HG03469 (cell line): ENCODE data around the gene PIP4K2C.
"Not testable (repeated sequence)": the region's sequence is repeated elsewhere in the genome, so short reads cannot be mapped to it uniquely, and the experiment has no call there.

Experiments used
- ATAC-seq: cut with Tn5 transposase; IDR thresholded peaks from one replicate; pipeline ENCODE4 v1.9.1; 2021; ENCODE audit warnings: mild to moderate bottlenecking, moderate library complexity, moderate number of reproducible peaks; ENCODE audit not compliant: unreplicated experiment

PIP4K2C gene

DNA sequence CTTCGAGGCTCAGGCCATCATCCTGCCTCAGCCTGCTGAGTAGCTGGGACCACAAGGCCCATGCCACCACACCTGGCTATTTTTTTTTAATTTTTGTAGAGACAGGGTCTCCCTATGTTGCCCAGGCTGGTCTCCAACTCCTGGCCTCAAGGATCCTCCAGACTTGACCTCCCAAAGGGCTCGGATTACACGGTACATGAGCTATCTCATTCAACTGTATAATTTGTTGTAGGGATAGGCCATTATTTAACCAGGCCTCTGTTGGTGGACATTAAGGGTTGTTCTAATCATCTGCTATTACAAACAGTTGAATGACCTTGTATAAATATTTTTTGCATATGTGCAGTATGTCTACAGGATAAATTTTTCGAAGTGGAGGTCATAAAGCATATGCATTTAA lies 32.1 kb upstream of the PIP4K2C start:
- ATAC-seq: no peak

DNA sequence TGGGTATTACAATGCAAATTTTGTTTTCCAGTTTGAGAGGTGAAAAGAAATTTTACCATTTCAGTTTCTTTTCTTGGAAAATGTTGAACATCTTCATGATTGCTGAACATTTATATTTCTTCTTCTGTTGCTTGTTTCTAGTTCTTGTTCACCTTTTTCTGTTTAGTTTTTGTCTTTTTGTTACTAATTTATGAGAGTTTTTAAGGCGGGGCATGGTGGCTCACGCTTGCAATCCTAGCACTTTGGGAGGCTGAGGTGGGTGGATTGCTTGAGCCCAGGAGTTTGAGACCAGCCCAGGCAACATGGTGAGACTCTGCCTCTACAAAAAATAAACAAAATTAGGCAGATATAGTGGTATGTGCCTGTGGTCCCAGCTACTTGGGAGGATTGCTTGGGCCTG lies 30.5 kb upstream of the PIP4K2C start:
- no peak for ATAC-seq

DNA sequence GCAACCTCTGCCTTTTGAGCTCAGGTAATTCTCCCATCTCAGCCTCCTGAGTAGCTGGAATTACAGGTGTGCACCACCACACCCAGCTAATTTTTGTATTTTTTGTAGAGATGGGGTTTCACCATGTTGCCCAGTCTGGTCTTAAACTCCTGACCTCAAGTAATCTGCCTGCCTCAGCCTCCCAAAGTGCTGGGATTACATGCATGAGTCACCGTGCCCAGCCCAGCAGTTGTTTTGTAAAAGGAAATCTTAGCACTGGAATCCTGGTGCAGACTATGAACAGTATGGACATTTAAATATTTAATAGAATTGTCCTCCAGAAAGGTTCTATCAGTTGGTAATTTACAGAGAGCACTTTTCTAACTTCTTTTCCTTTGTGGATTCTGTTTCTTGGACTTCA lies 29.9 kb upstream of the PIP4K2C start:
- not testable (repeated sequence) for ATAC-seq

DNA sequence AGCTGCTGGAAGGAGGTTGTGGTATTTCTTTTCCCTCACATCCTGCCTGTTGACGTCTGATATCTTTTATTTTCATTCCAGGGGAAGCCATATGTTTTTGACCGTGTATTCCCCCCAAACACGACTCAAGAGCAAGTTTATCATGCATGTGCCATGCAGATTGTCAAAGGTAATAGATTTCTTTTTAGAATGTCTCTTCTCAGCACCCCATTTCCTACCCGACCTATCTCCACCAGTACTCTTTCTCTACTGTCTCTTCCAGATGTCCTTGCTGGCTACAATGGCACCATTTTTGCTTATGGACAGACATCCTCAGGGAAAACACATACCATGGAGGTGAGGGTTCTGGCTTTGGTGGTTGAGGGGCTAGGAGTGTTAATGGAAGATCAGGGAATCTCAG lies 27.6 kb upstream of the PIP4K2C start:
- no peak for ATAC-seq

DNA sequence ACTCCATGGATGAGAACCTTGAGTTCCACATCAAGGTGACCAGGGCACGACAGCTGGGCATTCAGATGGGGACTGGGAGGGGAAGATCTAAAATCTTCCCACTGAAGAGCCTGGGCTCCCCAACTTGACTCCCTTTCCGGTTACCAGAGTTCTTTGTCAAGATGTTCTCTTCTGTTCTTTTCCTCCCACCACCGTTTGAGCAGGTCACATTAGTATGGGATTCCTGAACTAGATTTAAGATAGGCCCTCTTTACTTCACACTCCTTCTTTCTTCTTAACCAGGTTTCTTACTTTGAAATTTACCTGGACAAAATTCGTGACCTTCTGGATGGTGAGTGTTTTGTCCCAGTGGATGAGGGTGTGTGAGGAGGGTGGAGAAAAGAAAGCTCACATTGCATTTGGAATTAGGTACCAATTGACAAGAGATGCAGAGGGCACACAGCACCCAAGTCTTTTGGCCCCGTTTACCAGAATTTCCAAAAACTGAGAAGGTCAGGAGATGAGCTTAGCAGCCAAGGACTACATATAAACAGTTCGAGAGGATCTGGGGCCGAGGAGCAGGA lies 26.7 kb upstream of the PIP4K2C start:
- ATAC-seq: no peak

DNA sequence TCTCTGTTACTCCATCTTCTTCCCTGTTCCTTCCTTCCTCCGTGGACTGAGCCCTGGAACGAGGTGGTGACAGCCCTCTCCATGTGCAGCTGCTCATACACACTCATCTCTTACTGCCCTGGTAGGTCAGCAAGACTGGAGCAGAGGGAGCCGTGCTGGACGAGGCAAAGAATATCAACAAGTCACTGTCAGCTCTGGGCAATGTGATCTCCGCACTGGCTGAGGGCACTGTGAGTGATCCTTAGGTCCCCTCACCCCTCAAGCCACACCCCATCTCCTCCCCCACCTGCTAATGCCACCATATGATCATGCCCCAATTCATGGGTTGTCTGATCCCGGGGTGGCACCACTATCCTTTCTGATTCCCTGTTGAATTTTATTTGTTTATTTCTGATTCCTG lies 22.2 kb upstream of the PIP4K2C start:
- no peak for ATAC-seq

DNA sequence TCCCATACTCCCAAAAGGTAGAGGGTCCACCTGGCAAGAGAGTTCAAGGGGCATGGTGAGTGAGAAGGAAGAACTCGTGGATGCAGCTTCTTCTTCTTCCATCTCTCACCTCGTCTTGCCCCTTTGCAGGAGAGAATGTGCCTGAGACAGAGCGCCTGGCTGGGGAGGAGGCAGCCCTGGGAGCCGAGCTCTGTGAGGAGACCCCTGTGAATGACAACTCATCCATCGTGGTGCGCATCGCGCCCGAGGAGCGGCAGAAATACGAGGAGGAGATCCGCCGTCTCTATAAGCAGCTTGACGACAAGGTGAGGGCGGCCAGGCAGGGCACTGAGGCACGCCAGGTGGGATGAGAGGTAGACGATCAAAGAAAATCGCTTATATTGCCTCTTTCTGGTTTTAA lies 21.1 kb upstream of the PIP4K2C start:
- ATAC-seq: no peak

DNA sequence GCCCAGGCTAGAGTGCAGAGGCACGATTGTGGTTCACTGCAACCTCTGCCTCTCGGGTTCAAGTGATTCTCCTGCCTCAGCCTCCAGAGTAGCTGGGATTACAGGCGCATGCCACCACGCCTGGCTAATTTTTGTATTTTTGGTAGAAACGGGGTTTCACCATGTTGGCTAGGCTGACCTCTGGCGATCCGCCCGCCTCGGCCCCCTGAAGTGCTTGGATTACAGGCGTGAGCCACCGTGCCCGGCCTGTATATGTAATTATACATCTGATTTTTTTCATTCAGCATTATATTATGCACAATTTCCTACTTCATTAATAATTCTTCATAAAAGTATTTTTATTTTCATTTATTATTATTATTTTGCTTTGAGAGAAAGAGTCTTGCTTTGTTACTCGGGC lies 20.6 kb upstream of the PIP4K2C start:
- ATAC-seq: not testable (repeated sequence)

DNA sequence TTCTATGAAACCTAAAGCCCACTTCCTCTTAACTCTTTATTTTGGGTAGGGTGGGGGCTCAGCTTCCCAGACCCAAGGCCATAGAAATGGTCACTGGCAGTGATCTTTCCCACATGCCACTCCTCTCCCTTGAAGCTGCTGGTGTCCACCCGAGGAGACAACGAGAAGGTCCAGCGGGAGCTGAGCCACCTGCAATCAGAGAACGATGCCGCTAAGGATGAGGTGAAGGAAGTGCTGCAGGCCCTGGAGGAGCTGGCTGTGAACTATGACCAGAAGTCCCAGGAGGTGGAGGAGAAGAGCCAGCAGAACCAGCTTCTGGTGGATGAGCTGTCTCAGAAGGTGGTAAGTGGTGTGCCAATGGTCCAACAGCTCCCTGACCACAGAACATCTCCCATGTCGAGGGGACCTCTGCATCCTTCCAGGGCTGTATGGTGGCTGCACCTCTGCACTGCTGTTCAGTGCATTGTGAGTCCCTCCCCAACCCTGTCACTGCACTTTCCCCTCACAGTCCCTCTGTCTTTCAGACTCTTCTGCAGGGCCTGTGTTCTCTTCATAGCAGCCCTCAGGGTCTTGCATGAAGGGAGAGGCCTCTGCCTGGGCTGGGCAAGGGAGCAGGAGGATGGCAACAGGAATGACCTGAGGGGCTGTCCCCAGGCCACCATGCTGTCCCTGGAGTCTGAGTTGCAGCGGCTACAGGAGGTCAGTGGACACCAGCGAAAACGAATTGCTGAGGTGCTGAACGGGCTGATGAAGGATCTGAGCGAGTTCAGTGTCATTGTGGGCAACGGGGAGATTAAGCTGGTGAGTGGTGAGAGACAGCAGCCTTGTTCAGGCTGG lies 18.8 kb upstream of the PIP4K2C start:
- ATAC-seq: no peak

DNA sequence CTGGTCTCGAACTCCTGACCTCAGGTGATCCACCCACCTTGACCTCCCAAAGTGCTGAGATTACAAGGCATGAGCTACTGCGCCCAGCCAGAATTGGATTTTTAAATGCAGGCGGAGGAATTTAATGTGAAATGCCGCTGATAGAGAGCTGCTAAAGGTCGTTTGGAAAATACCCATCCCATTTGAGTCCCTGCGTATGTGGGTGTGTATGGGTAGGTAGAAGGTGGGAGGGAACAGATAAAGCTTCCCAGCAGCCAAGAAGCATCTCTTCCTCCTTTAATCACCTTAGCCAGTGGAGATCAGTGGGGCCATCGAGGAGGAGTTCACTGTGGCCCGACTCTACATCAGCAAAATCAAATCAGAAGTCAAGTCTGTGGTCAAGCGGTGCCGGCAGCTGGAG lies 16.2 kb upstream of the PIP4K2C start:
- no peak for ATAC-seq

DNA sequence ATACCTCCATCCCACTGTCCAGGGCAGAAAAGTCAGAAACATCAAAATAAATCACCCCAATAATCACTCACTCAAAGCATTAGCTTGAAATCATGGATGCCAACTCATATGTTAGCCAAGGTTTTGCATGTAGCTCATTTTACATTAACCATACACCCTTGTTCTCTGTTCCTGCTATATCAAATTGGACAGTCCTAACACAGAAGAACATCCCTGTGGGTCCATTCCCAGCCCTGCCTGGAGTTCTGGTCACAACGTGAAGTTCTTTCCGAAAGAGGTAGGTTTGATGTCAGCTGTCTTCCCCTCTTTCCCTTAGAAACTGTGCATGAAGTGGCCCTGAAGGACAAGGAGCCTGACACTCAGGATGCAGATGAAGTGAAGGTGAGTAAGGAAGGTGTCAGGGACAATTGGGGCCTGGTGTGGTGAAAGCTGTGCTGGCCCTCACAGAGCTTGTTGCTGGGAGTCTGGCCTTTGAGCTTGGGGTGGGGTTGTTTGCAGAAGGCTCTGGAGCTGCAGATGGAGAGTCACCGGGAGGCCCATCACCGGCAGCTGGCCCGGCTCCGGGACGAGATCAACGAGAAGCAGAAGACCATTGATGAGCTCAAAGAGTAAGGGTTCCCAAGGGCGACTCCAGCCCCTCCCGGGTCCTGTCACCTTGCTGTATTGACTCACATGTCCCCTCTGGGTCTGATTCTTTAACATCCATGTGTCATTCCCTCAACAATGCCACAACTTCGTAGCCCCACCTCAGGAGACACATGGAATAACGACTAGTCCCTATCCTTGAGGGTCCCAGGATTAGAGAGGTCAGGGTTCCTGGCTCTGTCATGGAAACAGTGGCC lies 15.0 kb upstream of the PIP4K2C start:
- no peak for ATAC-seq

DNA sequence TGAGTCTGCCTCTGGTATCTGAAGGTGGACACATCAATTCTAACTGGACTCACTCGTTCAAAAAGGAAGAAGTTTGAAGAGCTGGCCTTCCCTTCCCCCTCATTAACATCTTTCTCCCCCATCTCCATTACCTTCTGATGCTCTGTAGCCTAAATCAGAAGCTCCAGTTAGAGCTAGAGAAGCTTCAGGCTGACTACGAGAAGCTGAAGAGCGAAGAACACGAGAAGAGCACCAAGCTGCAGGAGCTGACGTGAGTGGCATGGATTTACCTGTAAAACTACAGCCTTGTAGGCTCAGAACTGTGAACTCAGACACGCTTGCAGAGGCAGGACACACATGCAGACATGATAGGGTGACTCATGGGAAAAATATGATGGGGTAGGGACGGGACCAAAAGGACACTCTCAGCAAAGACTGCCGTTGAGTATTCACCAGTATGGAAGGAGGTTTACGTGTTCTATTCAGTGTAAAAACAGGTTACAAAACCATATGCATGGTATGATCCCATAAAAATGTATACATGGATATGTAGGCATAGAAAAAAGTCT lies 14.3 kb upstream of the PIP4K2C start:
- ATAC-seq: no peak

DNA sequence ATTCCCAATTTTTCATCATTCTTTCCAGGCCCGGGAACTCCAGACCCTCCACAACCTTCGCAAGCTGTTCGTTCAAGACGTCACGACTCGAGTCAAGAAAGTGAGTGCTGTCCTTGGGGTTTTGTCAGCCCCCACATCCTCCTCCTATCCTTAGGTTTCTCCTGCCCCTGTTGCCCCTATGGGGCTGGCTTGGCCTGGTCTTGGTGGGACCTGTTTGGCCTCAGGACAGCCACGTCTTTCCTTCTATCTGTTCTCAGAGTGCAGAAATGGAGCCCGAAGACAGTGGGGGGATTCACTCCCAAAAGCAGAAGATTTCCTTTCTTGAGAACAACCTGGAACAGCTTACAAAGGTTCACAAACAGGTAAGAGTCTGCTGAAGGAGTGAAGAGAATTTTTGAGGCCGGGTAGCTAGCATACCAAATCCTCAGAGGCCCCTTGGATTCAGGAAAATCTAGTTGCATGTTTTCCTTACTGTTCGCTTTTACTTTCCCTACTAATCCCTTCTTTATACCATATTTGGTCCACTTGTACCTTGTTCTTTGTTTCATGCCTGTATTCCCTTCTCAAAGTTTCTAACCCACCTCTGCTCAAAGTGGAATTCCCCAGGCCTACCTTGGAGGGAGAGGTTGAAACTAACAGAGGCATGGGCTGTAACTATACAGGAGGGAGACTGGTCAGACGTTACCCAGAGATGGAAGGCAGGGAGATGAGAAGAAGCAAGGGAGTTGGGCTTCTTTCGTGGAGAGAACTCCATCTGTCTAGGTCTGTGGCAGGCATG lies 12.8 kb upstream of the PIP4K2C start:
- no peak for ATAC-seq

DNA sequence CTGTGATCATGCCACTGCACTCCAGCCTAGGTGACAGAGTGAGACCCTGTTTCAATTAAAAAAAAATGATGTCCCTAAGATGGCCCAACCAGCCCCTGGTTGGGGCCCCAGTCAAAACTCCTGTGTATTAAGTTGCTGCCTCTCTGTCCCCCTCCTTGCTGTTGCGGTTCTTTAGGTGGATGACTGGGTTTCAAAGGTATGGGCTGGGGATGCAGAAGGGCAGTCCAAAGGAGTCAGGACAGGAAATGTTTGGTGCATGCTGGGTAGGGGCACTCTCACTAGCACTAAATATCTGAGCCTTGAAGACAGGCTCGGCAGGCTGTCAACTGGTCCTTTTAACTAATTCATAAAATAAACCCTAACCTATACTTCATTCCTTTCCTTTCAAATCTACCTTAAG lies 12.0 kb upstream of the PIP4K2C start:
- no peak for ATAC-seq

DNA sequence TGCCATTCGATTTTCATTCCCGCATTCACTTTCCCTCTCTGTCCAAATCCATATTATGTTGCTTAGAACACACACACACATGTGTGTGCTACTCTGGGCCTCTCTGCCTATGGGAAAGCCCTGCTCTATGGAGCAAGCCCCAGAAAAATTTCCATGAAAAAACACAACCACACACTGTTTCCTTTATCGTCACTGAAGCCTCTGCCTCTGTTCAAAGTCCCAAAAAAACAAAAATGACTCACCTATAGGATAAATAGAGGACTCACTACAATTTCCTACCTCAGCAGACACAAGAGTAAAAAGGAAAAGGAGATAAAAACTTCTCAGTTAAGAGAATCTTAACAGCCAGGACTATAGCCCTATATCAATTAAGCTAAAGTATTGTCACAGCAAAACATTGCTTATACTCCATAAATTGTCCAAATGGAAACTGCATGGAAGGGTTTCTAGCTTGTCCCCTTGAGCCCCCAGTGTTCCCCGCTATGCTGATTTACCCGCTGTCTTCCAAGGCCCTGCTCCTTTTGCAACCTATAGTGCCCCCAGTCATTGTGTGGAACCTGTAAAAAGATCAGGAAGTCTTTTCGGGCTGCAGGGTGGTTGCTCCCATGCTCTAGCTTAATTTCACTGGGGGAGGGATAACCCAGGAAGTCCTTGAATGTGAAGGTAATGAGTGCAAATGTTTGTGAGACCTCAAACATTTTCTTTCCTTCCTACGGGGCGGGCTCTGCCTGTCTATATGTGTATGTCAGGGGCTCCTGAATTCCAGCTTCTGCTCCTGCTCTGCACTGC lies 11.1 kb upstream of the PIP4K2C start:
- ATAC-seq: no peak

DNA sequence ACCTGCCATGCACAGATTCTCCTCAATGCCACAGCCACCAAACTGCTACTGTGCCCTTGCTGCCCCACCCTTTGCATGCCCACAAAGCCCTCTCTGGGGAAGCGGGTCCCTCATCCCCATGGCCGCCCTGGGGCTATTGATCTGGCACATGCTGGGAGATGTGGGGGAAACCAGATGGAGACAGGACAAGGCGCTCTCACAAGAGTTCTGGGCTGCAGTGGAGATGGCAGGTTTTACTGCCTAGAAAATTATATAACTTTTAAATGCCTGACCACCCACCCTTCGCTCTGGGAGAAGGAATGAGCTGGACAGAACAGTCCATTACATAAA lies 10.6 kb upstream of the PIP4K2C start:
- no peak for ATAC-seq

DNA sequence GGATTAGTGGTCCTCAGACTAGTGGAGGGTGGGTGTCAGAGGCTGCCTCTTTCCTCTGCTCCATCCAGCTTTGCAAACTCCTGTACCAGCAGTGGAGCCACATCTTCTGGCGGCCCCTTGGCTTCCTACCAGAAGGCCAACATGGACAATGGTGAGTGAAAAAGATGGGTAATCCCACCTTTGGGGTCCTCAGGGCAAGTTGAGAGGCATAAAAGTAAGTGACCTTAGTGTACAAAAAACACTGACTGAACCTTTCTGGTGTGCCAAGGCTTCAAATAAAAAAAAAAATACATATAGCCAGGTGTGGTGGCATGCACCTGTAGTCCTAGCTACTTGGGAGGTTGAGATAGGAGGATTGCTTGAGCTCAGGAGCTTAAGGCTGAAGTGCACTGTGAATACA lies 9.2 kb upstream of the PIP4K2C start:
- no peak for ATAC-seq

DNA sequence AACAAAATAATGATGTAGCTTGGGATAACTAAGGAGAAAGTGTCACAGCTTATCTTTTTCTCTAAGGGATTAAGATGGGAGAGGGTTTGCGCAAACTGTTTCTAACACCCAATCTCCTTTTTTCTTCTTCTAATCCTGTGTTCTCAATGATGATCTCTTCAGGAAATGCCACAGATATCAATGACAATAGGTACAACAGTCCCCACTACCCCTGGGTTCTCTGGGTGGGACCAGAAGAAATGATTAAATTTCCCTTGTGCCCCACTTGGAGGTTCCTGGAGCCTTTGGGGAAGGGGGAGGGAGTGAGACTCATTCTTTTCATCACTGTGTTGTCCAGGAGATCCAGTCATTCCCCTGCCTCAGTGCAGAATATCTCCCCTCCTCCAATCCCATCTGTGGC lies 8.6 kb upstream of the PIP4K2C start:
- ATAC-seq: no peak

DNA sequence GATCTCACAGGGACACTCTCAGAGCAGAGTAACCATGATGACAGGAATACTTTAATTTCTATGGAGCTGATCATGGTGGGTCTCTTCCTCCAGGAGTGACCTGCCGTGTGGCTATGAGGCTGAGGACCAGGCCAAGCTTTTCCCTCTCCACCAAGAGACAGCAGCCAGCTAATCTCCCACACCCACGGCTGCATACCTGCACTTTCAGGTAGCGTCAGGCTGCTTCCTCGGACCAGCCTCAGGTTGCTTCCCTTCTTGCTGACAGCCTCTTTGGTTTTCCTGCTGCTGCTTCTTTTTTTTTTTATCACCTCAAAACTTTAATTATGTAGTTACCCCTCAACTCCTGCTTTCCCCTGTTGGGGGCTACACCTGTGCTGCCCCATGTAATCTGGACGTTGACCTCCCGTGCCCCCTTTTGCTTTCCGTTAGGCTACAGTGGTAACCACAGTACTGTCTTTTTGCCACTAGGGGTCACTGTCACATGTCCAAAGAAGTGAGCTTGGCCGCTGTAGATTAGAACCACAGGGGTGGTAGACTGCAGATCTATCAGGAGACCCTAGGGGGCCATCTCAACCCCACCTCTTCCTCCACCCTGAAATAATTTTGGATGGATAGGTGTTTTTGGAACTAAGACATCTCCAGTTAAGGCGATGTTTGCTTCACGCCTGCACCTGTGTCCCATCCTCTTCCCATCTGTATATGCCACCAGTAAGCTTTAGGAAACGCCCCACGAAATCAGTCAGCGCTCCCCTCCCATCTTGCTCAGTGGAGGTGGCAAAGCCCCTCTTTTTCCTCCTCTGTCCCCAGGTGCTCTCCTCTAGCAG lies 7.8 kb upstream of the PIP4K2C start:
- ATAC-seq: peak; percentile 85
